Stimulated activated CD4-positive, alpha-beta T cell treated with anti-CD3 and anti-CD28 coated beads, TNF-alpha, amount 100 ng/mL, for 1 hour (primary cell): ENCODE results near the gene TOB1.

Source experiments
- DNase-seq, 3 donors: peaks; one replicate each; pipeline ENCODE4 v3.0.0-alpha.2; 2020; ENCODE audit warnings: low read depth in 3 of 3, low spot score in 1 of 3

TOB1 gene

DNA sequence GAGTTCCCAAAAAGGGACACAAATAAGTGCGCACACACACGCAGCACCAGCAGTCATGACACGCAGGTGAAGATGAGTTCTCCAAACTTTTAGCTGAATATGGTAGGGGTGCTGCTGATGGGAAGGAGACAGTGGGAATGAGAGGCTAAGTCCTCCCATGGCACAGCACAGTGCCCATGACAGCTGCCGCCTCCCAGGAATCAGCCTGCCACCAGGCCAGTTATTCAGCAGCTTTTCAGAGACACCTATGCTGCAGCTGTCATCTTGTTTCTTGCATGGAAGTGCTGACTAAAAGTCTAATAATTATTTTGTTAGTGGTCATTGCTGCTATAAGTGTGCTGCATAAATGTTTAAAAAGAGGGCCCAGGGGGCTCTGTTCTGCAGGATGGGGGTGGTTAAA, 18.6 kb downstream of the TOB1 start:
- DNase-seq: no peak

DNA sequence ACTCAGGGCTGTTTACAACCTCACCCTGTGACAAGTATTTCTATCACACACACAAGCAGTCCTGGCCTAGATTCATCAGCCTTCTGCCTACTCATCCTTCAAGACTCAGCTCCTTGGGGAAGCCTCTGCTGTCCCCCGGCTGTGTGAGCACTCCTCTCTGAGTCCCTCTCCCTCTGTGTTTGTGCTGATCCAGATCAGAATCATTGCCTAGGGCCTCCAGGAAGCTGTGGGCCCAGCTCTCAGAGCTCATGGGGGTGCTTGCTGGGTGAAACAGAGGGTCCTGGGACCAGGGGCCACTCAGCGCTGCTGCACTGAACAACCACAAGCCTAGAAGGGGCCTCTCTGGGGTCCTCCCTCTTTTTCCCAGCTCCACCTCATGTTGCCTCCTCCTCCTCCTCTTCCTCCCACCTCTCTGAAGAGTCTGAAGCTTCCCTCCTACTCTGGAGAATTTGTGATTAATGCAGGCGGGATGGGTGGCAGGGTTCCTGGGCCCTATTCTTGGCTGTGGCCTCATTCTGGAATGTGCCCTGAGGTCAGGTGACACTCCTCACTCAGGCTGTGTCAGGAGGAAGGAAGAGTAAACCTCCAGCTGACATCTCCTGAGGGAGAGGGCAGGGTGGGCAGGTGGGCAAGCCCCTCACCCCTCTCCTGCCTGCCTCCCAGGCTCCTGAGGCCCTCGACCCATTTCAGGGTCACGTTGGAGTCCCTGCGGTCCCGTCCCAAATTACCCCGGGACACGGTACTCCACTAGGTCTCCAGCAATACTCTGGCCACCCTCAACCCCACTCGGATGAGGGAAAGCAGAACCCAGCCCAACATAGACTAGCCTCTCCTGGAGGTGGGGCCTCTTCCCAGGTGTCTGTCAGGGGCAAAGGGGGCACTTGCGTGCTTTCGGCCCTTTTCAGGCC, 20.7 kb downstream of the TOB1 start:
- DNase-seq: no peak

DNA sequence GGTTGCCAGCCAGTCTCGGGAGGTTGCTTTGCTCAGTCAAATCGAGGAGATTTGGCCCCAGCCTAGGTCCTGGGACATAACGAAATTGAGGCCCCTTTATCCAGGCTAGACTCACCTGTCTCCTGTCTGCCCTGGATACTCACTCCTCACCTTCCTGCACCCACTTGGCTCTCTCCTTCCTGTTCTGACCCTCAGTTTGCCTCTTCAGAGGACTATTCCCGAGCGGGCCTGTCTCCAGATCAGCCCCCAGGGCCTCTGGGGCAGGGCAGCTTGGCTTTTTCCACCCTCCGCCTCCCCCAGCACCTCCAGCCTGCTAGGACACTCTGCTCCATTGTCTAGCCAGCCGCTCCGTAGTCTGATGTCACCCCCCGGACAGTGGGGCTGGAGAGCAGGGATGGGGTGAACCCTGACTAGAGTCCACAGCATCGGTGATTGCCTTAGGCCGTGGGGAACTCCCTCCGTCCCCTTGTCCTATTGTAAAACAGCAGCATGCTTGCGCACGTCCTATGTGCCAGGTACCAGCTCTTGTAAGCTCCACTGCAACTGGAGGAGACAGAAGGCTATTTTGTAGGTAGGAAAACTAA, 21.9 kb downstream of the TOB1 start:
- no peak for DNase-seq

DNA sequence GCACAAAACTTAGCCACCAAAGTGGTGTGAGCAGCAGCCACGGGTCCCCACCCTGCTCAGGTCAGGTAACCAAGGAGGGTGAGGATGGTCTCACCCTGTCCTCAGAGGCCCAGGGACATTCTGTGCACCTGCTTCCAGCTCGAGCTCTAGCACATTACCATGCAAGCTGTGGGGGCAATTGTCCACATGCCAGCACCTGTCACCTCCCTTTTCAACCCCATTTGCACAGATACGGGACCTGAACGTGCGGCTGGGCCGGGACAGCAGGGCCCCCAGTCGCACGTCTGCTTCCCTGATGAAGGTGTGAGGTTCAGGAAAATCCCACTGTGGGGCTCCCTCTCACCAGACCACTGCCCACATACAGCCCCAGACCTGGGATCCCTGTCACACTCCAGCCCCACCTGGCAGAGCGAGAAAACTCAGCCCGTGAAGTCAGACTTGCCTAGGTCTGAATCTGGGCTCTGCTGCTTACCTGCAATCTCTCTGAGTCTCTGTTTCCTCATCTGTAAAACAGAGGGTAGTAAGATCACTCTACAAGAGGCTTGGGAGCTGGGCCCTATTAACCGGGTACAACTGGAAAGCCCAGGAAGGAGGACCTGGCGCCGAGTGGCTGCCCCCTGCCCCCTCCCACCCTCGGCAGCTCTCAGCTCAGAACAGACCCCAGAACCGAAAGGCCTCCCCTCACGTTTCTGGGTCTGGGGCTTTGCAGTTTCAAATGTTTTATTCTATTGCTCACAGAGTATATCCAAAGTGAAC, 22.8 kb downstream of the TOB1 start:
- no peak for DNase-seq

- DNase-seq: no peak
Measured at GRCh38 chr17:50842506-50843149, 23.5 kb downstream of the TOB1 start.

DNA sequence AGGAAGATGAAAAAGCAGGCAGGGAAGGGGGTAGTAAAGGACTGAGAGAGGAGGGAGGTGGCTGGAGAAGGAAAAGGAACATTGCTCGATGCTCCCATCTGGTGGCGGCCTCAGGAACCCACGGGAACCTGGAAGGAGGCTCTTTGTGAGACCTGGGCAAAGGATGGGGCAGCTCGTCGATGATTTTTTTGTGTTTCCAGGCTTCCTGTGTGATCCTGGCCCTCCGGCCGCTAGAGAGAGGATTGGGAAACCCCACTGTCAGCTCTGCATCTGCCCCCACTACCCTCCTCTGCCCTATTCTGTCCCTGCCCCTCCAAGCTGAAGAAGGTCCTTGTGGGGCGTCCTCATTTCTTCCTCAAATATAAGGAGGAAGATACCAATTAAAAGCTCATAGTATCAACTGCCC, 24.2 kb downstream of the TOB1 start:
- peak in 1 of 3 donors; percentile 41 for DNase-seq

GRCh38 chr17:50841277-50841948, 24.7 kb downstream of the TOB1 start:
- DNase-seq: no peak

- DNase-seq: no peak
Measured at GRCh38 chr17:50840311-50840851, 25.8 kb downstream of the TOB1 start.

DNA sequence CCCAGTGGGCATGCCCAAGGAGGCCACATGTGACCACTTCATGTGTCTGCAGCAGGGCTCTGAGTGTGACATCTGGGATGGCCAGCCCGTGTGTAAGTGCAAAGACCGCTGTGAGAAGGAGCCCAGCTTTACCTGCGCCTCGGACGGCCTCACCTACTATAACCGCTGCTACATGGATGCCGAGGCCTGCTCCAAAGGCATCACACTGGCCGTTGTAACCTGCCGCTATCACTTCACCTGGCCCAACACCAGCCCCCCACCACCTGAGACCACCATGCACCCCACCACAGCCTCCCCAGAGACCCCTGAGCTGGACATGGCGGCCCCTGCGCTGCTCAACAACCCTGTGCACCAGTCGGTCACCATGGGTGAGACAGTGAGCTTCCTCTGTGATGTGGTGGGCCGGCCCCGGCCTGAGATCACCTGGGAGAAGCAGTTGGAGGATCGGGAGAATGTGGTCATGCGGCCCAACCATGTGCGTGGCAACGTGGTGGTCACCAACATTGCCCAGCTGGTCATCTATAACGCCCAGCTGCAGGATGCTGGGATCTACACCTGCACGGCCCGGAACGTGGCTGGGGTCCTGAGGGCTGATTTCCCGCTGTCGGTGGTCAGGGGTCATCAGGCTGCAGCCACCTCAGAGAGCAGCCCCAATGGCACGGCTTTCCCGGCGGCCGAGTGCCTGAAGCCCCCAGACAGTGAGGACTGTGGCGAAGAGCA, 26.4 kb downstream of the TOB1 start:
- DNase-seq: no peak

GRCh38 chr17:50837980-50838954, 27.9 kb downstream of the TOB1 start:
- DNase-seq: no peak

DNA sequence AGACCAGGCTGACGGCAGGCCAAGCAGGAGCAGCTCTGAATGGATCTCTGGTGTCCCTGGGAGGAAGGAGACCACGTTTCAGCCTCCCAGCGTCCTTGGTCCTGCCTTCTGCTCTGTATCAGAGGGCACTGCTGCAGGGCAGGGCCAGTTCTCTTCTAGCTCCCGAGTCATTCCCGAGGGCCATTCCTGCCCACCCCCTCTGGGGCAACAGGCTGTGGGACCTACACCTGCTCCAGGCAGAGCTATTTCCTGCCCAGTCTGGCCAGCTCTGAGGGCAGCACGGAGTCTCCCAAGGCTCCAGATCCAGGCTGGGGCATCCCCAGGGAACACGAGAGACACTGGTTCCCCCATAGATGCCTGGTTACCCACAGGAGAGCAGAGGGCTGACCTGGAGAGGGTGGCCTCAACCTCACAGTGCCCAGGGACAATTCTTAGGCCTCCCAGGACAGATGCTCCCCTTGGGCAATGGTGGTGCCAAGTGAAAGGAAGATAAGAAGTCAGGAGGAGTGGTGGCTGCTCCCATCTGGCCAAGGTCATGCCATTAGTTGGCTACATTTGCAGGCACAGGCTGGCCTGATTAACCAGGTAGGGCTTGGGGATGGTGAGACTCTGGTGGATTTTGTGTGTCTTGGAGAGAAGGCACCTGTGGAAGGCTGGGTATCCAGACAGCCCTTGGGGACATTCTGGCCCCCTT, 28.7 kb downstream of the TOB1 start:
- DNase-seq: no peak

DNA sequence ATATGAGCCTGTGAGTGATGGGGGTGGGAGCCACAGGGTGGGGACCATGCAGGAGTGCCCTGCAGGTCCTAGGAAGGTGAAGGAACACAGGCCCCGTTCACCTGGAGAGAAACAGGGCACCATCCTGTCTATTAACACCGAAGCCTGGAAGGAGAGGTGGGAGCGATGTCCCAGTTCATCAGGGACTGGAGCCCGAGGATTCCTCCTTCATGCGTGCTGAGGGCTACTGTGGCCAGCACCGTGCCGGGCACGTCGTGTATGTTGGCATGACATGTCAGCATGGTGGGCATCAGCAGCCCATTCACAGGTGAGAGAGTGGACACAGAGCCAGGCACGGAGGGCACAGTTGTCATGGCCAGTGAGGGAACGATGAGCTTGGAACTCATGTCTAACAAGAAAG, 29.3 kb downstream of the TOB1 start:
- DNase-seq: no peak

DNA sequence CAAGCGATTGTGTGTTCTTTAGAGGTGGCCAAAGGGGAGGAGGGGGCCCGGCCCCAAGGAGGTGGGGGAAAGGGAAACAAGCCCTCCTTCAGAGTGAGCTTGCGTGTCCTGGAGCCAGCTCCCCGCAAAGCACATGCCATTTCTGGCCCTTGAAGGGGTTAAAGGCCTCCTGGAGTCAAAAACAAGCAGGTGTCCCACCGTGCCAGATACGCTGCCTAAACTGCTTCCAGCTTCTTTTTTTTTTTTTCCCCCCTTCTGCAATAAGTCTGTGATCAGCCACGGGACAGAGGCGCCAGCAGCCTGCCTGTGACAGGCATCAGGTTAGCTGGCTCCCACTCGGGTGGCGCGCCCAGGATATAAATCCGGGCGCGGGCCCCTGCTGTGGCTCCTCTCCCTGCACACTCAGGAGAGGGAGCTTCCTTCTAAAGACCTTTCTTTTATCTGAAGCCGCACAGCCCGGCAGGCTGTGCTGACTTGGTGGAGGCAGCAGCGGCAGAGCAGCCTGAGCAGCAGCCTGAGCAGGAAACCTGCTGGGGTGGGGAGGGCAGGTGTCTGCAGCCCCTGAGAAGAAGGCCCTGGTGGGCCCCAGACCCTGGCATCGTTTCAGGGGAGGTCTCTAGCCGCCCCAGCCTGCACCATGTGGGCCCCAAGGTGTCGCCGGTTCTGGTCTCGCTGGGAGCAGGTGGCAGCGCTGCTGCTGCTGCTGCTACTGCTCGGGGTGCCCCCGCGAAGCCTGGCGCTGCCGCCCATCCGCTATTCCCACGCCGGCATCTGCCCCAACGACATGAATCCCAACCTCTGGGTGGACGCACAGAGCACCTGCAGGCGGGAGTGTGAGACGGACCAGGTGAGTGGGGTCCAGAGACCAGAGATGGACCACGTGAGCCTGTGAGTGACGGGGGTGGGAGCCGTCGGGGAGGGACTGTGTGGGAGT, 30.6 kb downstream of the TOB1 start, which contains the start of gene WFIKKN2:
Gene WFIKKN2, plus strand, starts transcription at position 286 of the 934 bp plus-strand sequence. Its CDS starts 352 bp downstream, at position 638.
- no peak for DNase-seq

DNA sequence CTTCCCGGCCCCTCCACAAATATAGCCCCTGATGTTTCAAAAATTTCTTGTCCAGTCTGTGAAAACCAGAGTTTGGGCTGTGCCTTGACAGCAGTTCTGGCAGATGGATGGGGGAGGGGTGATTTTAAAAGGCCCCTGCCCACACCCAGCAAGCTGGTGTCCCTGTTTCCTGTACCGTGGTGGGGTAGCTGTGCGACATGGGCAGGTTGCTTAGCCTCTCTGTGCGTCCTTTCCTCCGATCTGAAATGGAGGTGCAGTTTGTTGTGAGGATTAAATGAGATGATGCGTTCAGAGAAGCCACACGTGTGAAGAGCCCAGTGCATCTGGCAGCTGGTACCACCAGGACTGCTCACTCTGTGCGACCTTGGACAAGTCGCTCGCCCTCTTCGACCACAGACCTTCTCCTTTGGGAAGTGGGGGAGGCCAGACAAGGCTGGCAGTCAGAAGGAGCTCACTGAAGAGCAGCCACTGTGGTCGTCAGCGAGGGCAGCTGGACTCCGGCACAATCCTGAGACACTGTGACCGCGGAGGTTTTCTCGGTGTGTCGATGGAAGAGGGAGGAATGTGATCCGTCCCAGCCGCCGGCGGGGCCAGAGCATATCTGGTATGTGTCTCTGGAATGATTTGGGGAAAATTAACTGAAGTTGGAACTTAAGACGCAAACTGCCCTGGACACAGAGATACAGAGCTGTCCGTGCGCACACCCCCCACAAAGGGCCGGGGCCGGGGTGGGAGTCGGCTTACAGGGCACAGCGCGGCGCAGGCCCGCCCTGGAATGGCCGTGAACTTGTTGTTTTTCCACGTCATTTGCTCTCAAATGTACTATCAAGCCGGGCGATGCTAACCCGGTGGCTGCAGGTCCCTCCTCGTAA, 31.5 kb downstream of the TOB1 start:
- DNase-seq: no peak

- no peak for DNase-seq
Measured at GRCh38 chr17:50833510-50834428, 32.4 kb downstream of the TOB1 start.
